Astrocyte (in vitro differentiated cells and primary cell): ENCODE measurements around the gene BEST3. TPM values are rescaled to one million over a fixed set of nuclear protein-coding genes. Genes with fewer than 3 reads are reported as not detected.

Experiments used
- DNase-seq: peaks from one replicate; pipeline ENCODE4 v3.0.0-alpha.2; 2010; ENCODE audit warnings: low read depth
- FAIRE-seq: peaks from 2 replicates; lab custom pipeline; 2011; peaks lifted over from hg19 to GRCh38; lab: Jason Lieb, UNC
- H2AFZ ChIP-seq: 2 replicates; pipeline ENCODE4 v1.6.0; 2012; ENCODE audit warnings: low read depth, low read length, inconsistent platforms
- H3K27ac ChIP-seq: 2 replicates; pipeline ENCODE4 v1.5.1; 2011; ENCODE audit warnings: low read depth, low read length, inconsistent platforms
- H3K27me3 ChIP-seq: 2 replicates; pipeline ENCODE4 v1.6.0; 2011; ENCODE audit warnings: low read length, inconsistent platforms; ENCODE audit not compliant: insufficient read depth
- H3K36me3 ChIP-seq: 2 replicates; pipeline ENCODE4 v1.5.1; 2011; ENCODE audit warnings: low read length, inconsistent platforms; ENCODE audit not compliant: insufficient read depth
- H3K4me1 ChIP-seq: 2 replicates; pipeline ENCODE4 v1.5.1; 2011; ENCODE audit warnings: low read length, inconsistent platforms; ENCODE audit not compliant: insufficient read depth
- H3K4me2 ChIP-seq: 2 replicates; pipeline ENCODE4 v1.6.0; 2012; ENCODE audit warnings: low read length, inconsistent platforms
- H3K4me3 ChIP-seq: 2 replicates; pipeline ENCODE4 v1.5.1; 2011; ENCODE audit warnings: low read depth, mild to moderate bottlenecking, low read length, inconsistent platforms; ENCODE audit not compliant: insufficient read depth
- H3K79me2 ChIP-seq: 2 replicates; pipeline ENCODE4 v1.6.0; 2012; ENCODE audit warnings: mild to moderate bottlenecking, low read length, inconsistent platforms; ENCODE audit not compliant: insufficient read depth
- H3K9ac ChIP-seq: 2 replicates; pipeline ENCODE4 v1.6.0; 2012; ENCODE audit warnings: mild to moderate bottlenecking, low read length, inconsistent platforms
- H3K9me3 ChIP-seq: 2 replicates; pipeline ENCODE4 v1.5.1; 2012; ENCODE audit warnings: low read depth, mild to moderate bottlenecking, low read length, inconsistent platforms; ENCODE audit not compliant: insufficient read depth
- H4K20me1 ChIP-seq: 2 replicates; pipeline ENCODE4 v1.6.0; 2012; ENCODE audit warnings: low read length, inconsistent platforms; ENCODE audit not compliant: insufficient read depth
- H3K27ac Mint-ChIP-seq: one replicate; pipeline ENCODE4 v1.8.0; 2021; ENCODE audit warnings: mild to moderate bottlenecking, mixed read lengths; ENCODE audit not compliant: unreplicated experiment
- H3K27me3 Mint-ChIP-seq: one replicate; pipeline ENCODE4 v1.8.0; 2021; ENCODE audit warnings: low read depth, mixed read lengths; ENCODE audit not compliant: unreplicated experiment
- H3K36me3 Mint-ChIP-seq: one replicate; pipeline ENCODE4 v1.8.0; 2021; ENCODE audit warnings: low read depth, mixed read lengths; ENCODE audit not compliant: unreplicated experiment
- H3K4me1 Mint-ChIP-seq: one replicate; pipeline ENCODE4 v1.8.0; 2021; ENCODE audit warnings: low read depth, mixed read lengths; ENCODE audit not compliant: unreplicated experiment
- H3K4me3 Mint-ChIP-seq: one replicate; pipeline ENCODE4 v1.8.0; 2021; ENCODE audit warnings: mild to moderate bottlenecking, moderate library complexity, mixed read lengths; ENCODE audit not compliant: unreplicated experiment
- H3K9me3 Mint-ChIP-seq: one replicate; pipeline ENCODE4 v1.8.0; 2021; ENCODE audit warnings: mild to moderate bottlenecking, mixed read lengths; ENCODE audit not compliant: unreplicated experiment
- EZH2 ChIP-seq: IDR thresholded peaks from 2 replicates; pipeline ENCODE4 v1.6.1; 2012; ENCODE audit warnings: mild to moderate bottlenecking, low read length, inconsistent platforms; ENCODE audit not compliant: insufficient read depth
- total RNA-seq: library from RNA; stranded (reverse); gene quantifications from 2 replicates; pipeline ENCODE4 v1.2.1, GENCODE V29; 2021
- TF ChIP-seq, protein P1 (sequence below): IDR thresholded peaks from 2 replicates; pipeline ENCODE4 v1.5.1; 2011; ENCODE audit warnings: low read depth, mild to moderate bottlenecking, inconsistent platforms, low read length, moderate library complexity; ENCODE audit not compliant: insufficient read depth

Gene BEST3
- total RNA-seq, 1 donor from 2014 or later = 1.2 TPM

DNA sequence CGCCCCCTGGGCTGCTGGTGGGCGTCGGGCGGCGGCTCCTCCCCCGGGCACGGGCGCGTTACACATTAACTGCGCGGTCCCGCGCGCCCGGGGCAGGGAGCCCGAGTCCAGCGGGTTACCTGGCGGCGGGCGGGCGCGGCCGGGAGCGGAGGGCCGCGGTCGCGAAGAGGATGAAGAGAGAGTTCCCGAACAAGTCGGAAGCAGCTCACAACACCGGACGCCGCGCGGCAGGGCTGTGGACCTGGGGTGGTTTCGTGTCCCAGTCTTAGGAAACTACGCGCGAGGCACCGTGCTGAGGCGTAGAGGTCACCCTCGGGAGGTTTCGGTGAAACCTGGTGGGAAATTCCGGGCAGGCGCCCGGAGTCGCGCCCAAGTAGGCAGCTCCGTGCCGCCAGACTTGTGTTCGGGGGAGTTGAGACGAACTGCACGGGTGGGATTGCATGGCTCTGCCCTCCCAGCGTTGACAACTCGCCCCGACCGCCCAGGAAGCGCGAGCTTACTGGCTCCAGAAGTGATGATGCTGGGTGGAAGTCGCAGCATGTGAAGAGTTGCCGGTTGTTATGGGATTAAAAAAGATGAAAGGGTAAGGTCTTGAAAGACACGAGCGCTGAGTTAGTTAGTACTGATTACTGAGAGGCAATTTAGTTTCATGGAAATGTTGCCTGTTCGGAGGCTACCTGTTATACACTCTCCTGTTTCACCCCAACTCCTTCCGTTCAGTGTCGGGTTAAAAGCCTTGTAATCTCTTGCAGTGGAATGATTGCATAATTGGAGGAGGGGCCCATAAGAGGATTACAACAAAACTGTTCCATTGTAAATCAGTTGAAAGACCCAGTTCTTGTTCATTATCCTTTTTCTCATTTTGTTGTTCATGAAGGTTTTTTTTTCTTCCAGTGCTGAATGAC, 40.4 kb upstream of the BEST3 start:
- TF ChIP-seq EZH2 = peak; percentile 34
- TF ChIP-seq, protein P1, sequence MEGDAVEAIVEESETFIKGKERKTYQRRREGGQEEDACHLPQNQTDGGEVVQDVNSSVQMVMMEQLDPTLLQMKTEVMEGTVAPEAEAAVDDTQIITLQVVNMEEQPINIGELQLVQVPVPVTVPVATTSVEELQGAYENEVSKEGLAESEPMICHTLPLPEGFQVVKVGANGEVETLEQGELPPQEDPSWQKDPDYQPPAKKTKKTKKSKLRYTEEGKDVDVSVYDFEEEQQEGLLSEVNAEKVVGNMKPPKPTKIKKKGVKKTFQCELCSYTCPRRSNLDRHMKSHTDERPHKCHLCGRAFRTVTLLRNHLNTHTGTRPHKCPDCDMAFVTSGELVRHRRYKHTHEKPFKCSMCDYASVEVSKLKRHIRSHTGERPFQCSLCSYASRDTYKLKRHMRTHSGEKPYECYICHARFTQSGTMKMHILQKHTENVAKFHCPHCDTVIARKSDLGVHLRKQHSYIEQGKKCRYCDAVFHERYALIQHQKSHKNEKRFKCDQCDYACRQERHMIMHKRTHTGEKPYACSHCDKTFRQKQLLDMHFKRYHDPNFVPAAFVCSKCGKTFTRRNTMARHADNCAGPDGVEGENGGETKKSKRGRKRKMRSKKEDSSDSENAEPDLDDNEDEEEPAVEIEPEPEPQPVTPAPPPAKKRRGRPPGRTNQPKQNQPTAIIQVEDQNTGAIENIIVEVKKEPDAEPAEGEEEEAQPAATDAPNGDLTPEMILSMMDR = no peak
- Mint-ChIP-seq H3K27ac (peak overlapping the region; percentile 9), H3K4me1 (no peaks in the 10 kb centered on the region), H3K27me3 (no peaks in the 10 kb centered on the region), H3K36me3 (no peaks in the 10 kb centered on the region), H3K4me3 (peak overlapping the region; percentile 87), H3K9me3 (no peaks in the 10 kb centered on the region)
- peak overlapping the region; percentile 78 for H3K9ac ChIP-seq
- H3K36me3 ChIP-seq = no peaks in the 10 kb centered on the region
- peak; percentile 39 for DNase-seq
- no peak for FAIRE-seq
- no peaks in the 10 kb centered on the region for H3K9me3 ChIP-seq
- peak overlapping the region; percentile 86 for H3K4me3 ChIP-seq
- H2AFZ ChIP-seq = peak overlapping the region; percentile 90
- no peaks in the 10 kb centered on the region for H3K27me3 ChIP-seq
- no peak overlapping the region for H3K27ac ChIP-seq
- H3K79me2 ChIP-seq = peaks cover 2% of the 10 kb centered on the region
- peak overlapping the region; percentile 97 for H3K4me2 ChIP-seq
- H3K4me1 ChIP-seq = no peaks in the 10 kb centered on the region
- H4K20me1 ChIP-seq = peaks cover 2% of the 10 kb centered on the region

DNA sequence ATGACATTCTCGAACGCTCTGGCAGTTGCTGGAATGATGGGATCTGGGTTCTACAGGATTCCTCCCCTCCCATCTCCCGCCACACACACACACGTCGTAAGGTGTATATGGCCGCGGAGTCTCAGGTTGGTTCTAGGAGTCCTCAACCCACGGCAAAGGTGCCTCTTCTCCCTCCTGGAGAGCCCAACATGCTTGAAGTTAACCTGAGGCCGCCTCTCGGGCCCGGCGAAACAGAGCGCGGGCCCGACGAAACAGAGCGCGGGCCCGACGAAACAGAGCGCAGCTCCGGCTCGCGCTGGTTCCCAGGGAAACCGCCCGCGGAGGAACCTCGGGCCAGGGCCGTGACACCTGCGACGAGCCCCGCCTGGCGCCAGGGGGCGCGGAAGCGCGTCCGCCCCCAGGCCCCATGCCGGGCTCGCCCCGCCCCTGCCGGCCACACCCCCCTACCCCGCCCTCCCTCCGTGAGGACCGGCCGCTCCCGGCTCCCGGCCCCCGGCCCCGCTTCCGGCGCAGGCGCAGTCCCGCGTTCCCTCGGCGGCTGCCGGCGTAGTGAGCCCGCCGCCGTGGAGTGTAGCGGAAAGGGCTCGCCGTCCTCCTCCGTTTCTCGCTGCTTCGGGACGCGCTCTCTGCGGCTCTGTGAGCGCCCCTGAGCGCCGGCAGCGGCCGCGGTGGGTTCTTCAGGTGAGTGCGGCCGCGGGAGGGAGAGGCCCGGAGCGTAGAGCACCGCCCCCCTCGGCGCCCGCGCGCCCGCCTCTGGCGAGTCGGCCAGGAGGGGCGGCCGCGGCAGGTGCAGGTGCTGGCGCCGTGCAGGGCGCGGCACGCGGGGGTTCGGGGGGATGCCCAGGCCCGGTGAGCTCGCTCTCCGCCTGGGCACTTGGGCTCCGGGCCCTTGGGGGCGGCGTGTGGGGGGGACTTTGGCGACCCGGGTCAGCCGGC, 39.5 kb upstream of the BEST3 start, which contains the start of gene RAB3IP:
Gene RAB3IP (plus strand): TSS at position 510 of the 936 bp plus-strand sequence. CDS start 16,549 bp downstream, outside the sequence.
- H3K4me2 ChIP-seq = peak within 1 kb of the TSS; percentile 97
- H3K27me3 ChIP-seq = no peaks in the 10 kb centered on the region
- H3K27ac Mint-ChIP-seq = no peak within 1 kb of the TSS
- no peaks in the 10 kb centered on the region for H3K9me3 Mint-ChIP-seq
- no peaks in the 10 kb centered on the region for H3K9me3 ChIP-seq
- peak within 1 kb of the TSS; percentile 87 for H3K4me3 Mint-ChIP-seq
- TF ChIP-seq, protein P1 = no peak
- no peak for TF ChIP-seq EZH2
- FAIRE-seq (no peak), DNase-seq (peak; percentile 46)
- H3K79me2 ChIP-seq = peaks cover 2% of the 10 kb centered on the region
- H3K4me3 ChIP-seq = peak within 1 kb of the TSS; percentile 86
- H3K27me3 Mint-ChIP-seq = no peaks in the 10 kb centered on the region
- no peaks in the 10 kb centered on the region for H3K36me3 ChIP-seq
- H3K9ac ChIP-seq = peak within 1 kb of the TSS; percentile 78
- H3K27ac ChIP-seq = no peak within 1 kb of the TSS
- H4K20me1 ChIP-seq = peaks cover 2% of the 10 kb centered on the region
- H3K36me3 Mint-ChIP-seq = no peaks in the 10 kb centered on the region
- no peaks in the 10 kb centered on the region for H3K4me1 ChIP-seq
- H2AFZ ChIP-seq = peak within 1 kb of the TSS; percentile 90
- H3K4me1 Mint-ChIP-seq = no peaks in the 10 kb centered on the region
